HG03196 (cell line): Measurements from ENCODE around the gene PBOV1.

ENCODE experiments used
- ATAC-seq: cut with Tn5 transposase; IDR thresholded peaks from one replicate; pipeline ENCODE4 v1.9.1; 2021; ENCODE audit not compliant: unreplicated experiment

The PBOV1 gene

GRCh38 chr6:138205437-138206094, 12.7 kb downstream of the PBOV1 start:
- ATAC-seq, result no peak

GRCh38 chr6:138204792-138205384, 13.4 kb downstream of the PBOV1 start:
- ATAC-seq, result no peak

- no peak for ATAC-seq
Observed at GRCh38 chr6:138204303-138204702, 14.0 kb downstream of the PBOV1 start.

GRCh38 chr6:138203315-138203714, 15.0 kb downstream of the PBOV1 start:
- ATAC-seq, result no peak

- ATAC-seq, result no peak
Observed at GRCh38 chr6:138201836-138202235, 16.5 kb downstream of the PBOV1 start.

- ATAC-seq, result no peak
Observed at GRCh38 chr6:138198430-138199091, 19.7 kb downstream of the PBOV1 start.

- ATAC-seq, result no peak
Observed at GRCh38 chr6:138197570-138197969, 20.7 kb downstream of the PBOV1 start.

GRCh38 chr6:138196122-138196738, 22.1 kb downstream of the PBOV1 start:
- ATAC-seq, result no peak

GRCh38 chr6:138194287-138194686, 24.0 kb downstream of the PBOV1 start:
- ATAC-seq, result no peak

- no peak for ATAC-seq
Observed at GRCh38 chr6:138188278-138188941, 29.9 kb downstream of the PBOV1 start.

GRCh38 chr6:138187156-138187555, 31.1 kb downstream of the PBOV1 start:
- ATAC-seq, result no peak

- no peak for ATAC-seq
Observed at GRCh38 chr6:138184230-138184629, 34.1 kb downstream of the PBOV1 start.

- ATAC-seq, result no peak
Observed at GRCh38 chr6:138183790-138184134, 34.5 kb downstream of the PBOV1 start.

- no peak for ATAC-seq
Observed at GRCh38 chr6:138182939-138183789, 35.1 kb downstream of the PBOV1 start.

- no peak for ATAC-seq
Observed at GRCh38 chr6:138176652-138177232, 41.5 kb downstream of the PBOV1 start.

GRCh38 chr6:138175596-138175995, 42.7 kb downstream of the PBOV1 start:
- ATAC-seq, result no peak
